AG20443 (cell line): Measurements from ENCODE around the gene C14orf93.

Source experiments
- DNase-seq: peaks from one replicate; pipeline ENCODE4 v3.0.0; 2012; ENCODE audit warnings: low spot score, mixed read lengths

C14orf93 gene, protein sequence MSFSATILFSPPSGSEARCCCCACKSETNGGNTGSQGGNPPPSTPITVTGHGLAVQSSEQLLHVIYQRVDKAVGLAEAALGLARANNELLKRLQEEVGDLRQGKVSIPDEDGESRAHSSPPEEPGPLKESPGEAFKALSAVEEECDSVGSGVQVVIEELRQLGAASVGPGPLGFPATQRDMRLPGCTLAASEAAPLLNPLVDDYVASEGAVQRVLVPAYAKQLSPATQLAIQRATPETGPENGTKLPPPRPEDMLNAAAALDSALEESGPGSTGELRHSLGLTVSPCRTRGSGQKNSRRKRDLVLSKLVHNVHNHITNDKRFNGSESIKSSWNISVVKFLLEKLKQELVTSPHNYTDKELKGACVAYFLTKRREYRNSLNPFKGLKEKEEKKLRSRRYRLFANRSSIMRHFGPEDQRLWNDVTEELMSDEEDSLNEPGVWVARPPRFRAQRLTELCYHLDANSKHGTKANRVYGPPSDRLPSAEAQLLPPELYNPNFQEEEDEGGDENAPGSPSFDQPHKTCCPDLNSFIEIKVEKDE

DNA sequence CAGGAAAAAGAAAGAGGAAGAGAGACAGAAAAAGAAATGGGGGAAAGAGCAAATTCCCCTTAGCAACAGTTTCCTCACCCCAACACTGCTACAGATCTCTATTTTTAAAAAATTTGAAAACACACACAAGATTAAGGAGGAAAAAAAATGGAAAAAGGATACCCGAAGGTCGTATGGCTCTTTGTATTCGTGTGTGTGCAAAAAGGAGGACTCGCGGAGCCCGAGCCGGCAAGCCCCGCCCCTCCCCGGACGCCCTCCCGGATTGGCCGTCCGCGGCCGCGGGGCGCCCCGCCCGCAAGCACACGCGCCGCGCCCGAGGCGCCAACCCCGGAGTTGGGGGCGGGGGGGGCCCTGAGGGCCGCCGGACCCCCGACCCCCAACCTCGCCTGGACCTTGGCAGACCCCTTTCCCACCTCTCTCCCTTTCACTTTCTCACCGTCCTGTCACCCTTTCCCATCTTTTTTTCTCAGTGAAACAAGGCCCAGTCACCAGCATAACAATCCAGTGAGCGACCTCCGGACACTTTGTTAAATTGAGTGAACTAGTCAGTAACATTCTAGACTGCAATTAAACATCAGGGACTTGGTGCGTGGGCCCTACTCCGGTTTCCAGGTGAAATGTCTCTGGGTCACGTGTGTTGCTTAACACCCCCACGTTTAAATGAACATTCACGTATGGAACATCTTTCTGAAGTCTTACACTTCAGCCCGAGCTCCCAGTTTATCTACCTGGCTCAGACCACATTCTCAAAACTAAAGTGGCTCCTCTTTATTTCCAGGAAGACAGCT lies at the start of gene C14orf93:
Gene C14orf93 (minus strand): TSS at position 205 of the 788 bp plus-strand sequence. CDS start 11,120 bp downstream, outside the sequence.
- peak; percentile 95 for DNase-seq

DNA sequence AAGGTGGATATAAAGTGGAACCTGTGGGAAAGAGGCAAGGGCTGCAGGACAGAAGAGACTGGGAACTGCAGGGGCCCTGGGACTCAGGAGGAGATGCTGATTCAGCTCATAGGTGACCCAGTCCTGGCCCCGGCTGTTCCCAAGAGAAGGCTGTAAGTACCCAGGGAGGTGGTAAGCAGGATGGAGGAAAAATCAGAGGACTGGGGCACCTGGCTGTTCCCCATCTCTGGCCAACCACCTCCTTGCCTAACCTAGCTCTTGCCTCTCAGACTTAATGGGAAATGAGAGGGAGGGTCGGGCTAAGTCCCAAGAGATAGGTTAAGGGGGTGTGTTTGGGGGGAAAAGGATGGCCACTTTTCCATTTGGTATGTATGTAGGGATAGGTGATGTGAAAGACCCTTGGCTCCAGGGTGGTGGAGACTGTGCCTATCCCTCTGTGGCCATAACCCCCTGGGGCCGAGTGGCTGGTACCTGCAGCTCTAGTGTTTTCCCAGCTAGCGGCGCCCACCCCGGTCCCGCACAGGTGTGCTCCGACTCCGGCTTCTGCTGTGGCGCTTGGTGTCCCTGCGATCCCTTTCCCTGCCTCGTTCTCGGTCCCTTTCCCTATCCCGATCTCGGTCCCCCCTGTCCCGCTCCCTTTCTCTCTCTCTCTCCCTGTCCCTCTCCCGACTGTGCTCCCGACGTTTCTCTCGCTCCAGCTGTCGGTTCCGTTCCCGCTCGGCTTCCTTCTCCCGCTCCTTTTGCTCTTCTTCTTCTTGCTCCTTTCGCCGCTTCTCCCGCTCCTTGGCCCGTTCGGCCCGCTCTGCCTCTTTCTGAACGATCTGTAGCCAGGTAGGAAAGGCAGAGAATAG lies 48.9 kb upstream of the C14orf93 start:
- no peak for DNase-seq

DNA sequence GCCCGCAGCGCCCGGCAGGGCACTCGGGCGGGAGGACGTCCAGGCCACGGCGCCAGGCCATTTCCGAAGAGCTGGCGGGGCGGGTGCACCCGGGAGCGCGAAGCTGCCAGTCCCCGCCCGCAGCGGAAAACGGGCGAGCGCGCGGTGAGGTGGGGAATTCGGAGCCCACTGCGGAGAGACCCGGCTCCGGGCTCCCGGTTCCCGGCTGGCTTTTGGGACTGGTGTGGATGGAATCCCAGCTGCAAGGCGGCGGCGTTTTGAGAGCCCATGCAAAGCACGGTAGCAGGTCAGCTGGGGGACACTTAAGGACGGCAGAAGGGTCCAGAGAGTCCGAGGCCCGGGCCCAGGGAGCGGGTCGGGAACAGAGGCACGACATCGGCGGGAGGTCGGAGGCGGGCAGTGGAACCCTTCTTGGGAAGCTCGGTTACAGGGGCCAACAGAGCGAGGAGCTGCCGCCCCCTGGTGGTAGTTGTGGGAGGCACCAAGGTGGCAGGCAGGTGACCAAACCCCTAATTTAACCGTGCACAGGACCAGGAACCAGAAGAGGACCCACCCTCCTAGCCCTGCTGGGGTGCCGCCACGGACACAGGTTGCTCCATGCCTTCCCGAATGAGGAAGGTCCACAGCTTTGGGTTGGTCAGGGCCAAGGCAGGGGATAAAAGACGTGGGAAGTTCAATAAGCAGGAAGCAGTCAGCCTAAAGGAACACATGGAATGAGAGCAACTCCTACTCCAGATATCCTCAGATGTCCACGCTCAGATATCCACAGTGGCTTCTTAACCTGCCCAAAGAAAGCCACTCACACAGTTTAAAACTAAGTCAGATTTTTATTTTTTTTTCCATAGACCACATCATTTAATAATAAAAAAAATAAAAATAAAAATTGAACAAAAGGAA lies 48.1 kb upstream of the C14orf93 start:
- peak; percentile 89 for DNase-seq

DNA sequence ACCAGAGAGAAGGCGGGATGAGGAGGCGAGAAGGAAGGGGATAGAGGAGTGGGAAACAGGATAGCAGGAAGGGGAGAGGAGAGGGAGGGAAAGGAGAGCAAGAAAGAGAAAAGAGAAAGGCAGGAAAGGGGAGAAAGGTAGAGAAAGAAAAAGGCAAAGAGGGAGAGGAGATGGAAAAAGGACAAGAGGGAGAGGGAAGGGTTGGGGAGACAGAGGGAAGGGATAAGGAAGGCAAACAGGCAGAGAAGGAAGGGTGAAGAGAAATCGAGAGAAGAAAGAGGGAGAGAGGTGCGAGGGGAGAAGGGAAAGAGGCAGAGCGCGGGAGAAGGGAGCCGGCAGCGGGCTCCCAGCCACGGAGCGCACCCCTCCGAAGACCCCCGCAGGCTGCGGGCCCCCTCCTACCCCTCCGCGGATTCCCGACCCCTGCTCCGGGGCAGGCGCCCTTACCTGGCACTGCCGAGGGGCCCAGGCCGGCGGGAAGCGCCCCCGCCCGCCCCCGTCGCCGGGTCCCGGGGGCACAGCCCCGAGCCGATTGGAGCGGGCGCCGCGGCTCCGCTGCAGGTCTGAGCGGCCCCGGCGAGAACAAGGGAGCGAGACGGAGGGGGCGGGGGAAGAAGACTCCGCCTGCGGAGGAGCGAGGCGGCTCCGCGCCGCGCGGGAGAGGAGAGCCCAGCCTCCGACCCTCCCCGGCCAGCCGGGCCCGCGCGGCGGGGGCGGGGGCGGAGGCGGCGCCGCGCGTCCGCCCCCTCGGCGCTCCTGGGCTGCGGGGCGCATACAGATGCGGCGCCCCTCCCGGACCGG lies 47.2 kb upstream of the C14orf93 start, which contains the start of gene CDH24:
Gene CDH24 (minus strand): TSS at position 565 of the 801 bp plus-strand sequence. CDS start 1,787 bp downstream, outside the sequence.
- DNase-seq = peak; percentile 89

DNA sequence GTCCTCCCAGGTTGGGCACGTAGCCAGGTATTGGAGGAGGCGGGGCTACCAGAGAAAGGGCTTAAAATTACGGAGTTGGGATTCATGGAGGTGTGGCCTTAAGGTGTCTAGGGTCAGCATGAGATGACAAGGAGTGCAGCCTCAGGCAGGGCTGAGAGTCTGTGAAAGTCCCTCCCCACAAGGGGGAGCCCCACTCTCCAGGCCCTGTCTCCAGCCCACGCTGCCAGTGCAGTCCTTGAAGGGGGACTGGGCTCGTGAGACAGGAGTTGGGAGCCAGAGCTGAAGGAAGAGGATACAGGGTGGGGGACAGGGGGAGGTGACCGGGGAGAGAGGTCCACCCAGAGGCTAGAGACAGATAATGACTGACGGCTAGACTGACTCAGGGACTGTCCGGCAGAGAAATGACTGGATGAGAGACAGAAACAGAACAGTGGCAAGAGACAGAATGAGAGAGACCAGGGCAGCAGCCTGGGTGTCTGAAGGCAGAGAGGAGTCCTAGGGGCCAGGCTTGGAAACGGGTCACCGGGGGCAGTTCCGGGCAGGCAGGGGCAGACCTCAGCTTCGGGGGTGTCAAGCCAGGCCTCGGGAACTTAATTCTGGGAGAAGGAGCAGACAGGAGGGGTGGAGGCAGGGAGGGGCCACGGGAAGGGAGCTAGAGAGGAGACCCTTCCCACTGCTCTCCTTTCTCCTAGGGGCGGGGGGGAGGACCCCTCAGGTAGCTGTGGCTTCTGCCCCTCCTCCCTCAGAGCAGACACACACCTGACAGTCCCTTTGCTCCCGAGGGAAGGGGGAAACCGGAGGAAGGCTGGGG lies 46.4 kb upstream of the C14orf93 start:
- peak; percentile 89 for DNase-seq

DNA sequence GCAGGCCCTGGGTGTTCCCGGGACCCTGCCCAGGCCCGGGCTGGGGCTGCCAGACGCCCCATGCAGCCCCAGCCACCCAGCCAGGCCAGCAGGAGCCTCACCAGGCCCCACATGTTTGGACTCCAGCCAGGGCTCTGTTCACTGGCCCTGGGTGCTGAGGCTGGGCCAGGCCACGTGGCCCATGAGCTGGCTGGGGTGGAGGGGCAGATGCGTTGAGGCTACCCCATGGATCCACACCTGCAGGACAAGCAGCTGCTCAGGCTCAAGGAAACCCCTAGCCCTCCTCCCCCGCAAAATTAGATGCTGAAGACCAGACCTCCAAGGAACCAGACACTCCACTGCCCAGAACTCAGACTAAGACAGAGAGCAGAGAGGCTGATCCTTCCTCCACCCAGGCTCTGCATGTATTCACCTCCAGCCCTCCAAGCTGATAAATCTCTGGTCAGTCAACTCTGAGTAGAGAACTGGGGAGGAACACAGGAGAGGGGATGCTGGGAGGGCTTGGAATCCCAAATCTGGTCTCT lies 45.7 kb upstream of the C14orf93 start:
- peak; percentile 28 for DNase-seq

DNA sequence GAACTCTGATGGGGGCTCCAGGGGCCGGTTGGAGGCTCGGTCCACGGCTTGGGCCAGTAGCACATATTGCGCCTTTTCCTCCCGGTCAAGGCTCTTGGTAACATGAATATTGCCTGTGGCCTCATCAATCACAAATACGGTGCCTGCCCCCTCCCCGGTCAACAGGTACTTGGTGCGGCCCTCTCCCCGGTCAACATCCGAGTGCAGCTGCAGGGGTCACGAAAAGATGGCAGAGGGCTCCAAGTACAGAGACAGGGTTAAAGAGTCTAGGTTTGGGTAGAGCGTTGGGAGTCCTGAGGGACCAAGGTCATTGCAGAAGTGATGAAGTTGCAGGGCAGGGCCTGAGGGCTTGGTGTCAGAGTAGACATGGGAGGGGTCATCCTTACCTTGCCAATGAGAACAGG lies 45.2 kb upstream of the C14orf93 start:
- no peak for DNase-seq

DNA sequence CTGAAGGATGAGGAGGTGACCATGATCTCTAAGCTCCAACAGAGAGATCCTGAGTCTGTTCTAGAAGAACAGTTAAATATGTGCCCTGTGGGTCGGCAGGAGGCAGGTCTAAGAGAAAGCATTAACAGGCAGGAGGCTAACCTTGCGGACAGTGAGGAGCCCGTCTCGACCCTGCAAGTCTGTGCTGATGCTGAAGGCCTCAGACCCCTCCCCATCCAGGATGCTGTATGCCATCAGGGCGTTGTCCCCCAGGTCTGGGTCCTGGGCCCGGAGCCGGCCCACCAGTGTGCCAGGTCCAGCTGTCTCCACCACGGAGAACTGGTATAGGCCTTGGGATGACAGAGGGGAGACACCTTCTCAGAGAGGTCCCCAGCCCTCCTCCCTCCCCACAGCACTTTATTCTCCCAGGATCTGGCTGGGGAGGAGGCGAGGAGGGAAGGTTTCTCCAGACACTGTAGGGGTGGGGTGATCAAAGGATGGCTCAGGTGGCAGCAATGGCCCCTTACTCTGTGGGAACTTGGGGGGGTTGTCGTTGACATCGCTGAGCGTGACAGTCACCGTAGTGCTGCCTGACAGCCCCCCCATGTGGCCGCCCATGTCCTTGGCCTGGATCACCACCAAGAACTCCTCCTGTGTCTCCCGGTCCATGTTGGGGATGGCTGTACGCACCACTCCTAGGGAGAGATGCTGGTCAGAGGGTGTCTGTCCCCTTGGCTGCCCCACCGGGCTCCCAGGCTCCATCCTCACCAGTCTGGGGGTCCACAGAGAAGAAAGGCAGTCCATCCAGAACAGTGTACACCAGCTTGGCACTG lies 44.3 kb upstream of the C14orf93 start:
- peak; percentile 32 for DNase-seq

DNA sequence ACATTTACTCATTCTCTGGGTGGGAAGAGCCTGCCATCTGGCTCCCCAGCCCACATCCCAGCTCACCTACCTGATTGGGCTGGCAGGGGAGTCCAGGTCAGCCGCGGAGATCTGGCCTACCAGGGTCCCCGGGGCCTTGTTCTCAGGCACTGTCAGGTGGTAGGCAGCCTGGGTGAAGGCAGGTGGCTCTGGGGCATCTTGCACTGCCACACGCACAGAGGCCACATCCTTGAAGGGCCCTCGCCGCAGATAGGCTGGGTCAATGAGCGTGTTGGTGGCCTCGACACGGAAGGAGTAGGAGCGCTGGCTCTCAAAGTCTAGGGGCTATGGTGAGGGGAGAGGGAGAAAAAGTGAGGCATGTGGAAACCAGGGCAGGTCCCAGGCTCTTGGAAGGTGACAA lies 43.5 kb upstream of the C14orf93 start:
- DNase-seq = no peak

DNA sequence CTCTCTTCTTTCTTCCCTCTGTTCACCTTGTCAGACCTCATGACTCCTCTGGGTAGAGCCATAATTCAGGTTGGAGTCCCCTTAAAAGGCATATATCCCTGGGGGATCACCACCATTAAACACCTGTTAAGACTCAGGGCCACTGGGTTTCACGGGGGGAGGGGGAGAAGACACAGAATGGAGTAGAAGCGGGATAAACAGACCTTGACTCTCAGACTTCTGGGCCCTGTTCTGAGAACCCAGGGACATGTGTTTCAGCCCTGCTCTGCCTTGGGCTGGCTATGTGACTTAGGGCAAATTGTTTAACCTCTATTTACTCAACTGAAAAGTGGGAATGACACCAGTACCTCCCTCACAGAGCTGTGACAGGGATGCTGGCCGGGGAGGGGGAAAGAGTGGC lies 42.7 kb upstream of the C14orf93 start:
- DNase-seq = no peak

DNA sequence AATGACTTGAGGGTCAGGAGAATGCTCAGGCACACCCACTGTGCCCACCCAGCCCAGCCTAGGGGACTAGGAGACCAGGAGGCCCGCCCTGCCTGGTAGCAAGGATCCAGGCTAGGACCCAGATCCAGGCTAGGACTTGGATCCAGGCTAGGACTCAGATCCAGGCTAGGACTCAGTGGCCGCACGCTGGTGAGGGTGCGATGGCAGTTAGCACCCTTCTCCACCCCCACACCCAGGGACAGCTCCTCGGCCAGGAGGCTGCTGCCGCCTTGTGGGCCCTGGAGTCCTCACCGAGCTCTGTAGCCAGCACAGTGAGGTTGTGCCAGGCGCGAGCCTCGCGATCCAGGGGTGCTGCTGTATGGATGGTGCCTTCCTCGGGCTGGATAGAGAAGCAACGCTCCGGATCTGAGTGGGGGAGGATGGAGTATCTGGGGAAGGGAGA lies 42.3 kb upstream of the C14orf93 start:
- DNase-seq = peak; percentile 31

DNA sequence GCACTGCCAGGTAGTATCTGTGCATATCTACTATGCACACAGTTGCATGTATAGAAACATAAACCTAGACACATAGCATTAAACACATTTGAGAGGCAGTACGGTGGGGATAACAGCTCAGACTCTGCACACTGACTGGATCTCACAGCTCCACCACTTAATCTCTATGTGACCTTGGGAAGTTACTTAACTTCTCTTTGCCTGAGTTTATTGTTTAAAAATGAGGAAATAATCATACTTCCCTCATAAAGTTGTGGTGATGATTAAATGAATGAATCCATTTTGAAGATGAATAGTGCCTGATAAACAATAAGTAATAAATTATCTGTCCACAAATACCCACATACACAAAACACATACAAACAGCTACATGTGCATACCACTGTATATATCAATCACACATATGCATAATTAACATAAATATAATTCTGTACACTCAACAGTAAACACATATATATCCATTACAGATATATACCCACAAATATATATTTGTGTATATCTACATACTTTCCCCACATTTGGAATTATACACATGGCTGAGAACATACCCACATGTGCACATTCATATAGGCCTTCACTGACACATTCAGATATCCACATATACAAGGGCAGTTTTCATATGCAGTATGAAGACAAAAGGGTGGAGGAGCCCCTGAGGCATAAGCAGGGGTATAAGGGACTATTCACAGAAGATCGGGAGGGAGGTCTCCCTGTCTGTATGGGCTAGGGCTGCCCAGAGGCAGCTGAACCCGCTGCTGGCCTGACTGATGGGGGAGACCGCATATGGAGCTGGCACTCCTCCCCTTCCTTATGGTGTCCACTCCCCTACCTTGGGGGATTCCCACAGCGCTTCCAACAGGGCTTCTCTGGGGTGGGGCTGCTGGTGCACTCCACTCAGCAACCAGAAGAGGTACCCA lies 41.5 kb upstream of the C14orf93 start:
- DNase-seq = no peak

DNA sequence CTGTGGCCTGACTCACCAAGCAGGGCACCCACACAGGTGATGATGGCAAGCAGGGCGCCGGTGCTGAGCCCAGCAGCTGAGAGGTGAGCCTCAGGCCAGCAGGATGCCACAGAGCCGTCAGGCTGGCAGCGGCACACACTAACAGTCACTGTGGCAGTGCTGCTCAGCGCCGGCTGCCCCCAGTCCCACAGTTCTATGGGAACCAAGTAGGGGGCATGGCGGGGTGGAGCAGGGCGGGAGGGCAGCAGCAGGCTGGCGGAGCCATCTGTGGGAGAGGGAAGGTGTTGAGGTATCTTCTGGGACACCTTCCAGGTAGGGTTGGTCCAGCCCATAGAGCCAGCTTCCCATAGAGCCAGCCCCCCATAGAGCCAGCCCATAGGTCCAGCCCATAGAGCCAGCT lies 39.1 kb upstream of the C14orf93 start:
- no peak for DNase-seq

DNA sequence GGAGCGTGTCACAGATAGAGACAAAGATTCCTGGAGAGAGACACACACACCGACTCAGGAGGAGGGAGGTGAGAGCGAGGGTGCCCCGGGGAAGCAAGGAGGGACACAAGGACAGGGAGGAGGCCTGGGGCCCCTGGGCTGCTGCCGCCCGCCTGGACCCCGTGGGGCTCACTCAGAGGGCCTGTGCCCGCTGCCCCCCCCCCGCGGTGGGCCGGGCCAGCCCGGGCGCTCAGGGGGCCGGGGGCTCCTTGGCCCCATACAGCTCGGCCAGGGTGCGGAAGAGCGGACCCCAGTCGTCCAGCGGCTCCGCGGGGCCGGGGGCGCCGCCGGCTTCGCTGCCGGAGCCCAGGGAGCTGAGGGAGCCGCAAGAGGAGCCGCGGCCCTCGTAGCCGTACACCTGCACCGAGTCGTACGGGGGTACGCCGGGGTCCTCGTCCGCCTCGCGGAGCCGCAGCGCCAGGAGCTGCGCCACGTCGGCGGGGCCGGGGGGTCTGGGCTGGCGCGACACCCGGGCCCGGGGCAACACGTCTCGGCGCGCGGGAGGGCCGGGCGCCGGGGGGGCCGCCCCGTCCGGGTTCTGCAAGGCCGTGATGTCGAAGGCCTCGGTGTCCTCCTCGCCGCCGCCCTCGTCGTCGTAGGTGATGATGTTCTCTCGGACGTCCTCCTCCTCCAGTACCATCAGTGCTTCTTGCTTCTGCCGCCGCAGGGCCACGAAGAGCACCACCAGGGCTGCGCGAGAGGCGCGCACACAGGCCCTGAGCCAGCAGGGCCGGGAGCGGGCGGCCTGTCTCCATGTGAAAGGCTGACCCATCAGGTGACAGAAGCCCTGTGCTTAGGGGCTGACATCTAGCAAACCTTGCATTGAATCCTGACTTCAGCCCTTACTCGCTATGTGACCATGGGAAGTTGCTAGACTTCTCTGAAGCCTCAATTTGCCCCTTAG lies 38.1 kb upstream of the C14orf93 start:
- no peak for DNase-seq

DNA sequence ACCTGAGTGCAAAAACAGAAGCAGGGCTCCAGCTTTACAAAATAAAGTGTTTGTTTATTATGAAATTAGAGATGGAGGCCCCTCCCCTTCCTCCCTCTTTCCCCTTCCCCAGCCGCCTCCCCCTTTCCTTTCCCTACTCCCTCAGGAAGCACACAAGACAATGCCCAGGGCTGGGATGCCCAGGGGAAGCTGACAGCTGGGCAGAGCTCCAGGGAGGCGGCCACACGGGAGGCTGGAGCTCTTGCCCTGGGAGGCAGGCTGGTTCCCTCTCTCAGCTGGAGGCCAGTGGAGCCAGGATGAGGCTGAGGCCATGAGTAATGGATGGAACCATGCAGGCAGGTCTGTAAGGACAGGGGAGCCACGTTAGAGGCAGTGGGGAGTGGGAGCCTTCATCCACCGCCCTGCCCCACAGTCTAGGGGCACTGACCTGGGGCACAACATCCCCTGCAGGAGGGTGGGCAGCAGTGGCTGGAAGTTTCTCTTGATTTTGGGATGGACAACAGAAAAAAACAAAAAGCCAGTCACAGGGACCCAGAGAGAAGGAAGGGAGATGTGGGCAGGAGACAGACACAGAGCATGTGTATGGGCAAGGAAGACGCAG lies 37.2 kb upstream of the C14orf93 start:
- DNase-seq = no peak
